ENCODE data around the gene MFF.

Gene MFF

DNA sequence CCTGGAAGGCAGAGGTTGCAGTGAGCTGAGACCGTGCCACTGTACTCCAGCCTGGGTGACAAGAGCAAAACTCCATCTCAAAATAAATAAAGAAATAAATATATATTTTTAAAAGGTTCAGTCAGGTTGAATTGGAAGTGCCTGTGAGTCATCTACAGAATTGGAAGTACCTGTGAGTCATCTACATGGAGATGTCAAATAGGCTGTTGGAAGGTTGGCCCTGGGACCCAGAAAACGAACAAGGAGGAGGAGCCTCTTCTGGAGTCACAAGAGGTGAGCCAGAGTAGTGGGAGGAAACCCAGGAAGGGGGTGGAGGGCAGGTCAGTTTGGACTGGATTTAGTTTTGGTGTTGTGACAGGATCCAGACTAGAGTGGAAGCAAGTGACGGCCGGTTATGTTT is 77.9 kb downstream of the MFF start:
- TF ChIP-seq, protein P1, sequence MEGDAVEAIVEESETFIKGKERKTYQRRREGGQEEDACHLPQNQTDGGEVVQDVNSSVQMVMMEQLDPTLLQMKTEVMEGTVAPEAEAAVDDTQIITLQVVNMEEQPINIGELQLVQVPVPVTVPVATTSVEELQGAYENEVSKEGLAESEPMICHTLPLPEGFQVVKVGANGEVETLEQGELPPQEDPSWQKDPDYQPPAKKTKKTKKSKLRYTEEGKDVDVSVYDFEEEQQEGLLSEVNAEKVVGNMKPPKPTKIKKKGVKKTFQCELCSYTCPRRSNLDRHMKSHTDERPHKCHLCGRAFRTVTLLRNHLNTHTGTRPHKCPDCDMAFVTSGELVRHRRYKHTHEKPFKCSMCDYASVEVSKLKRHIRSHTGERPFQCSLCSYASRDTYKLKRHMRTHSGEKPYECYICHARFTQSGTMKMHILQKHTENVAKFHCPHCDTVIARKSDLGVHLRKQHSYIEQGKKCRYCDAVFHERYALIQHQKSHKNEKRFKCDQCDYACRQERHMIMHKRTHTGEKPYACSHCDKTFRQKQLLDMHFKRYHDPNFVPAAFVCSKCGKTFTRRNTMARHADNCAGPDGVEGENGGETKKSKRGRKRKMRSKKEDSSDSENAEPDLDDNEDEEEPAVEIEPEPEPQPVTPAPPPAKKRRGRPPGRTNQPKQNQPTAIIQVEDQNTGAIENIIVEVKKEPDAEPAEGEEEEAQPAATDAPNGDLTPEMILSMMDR (IDR thresholded peaks at IDR 0.05; ENCODE audit: insufficient read depth, low read length, poor library complexity, severe bottlenecking) = no peak
- no peak for DNase-seq (ENCODE audit: extremely low read depth, insufficient read length)
- H3K27me3 ChIP-seq (replicated peaks; ENCODE audit: control insufficient read depth, insufficient read depth, low read length) = no peaks in the 10 kb centered on the region
- H3K36me3 ChIP-seq (ENCODE audit: control insufficient read depth, insufficient read depth, low read length) = no peaks in the 10 kb centered on the region
- no peak overlapping the region for H3K4me3 ChIP-seq (replicated peaks; ENCODE audit: low read depth, low read length)

DNA sequence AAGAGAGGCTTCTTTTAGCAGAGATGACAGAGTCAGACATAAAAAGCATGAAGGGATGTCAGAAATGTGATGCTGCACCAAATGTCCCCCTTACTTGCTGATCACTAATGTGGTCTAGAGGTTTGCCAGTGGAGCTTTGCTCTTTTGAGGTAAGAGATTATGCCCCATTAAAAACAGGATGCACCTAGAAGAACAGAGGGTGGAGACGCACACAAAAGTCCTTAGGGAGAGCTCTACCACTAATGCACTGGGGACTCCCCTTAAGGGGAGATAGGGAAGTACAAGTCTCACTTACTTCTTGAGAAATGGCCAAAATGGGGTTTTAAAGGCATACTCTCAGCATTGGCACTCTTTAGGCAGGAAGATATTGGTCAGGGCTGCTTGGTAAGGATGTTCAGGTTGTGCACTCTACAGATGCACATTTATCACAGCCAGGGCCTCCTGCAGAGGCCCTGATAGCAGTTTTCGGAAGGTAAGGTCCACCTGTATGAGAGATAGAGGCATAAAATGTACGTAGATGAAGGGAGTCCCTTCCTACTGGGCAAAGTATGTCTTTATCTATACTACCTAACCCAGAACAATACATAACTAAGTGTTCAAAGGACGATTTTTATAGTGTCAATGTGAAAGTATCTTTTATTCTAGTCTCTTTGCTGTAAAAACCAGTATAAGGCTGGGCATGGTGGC is 79.7 kb downstream of the MFF start:
- Histone ChIP-seq H3K27me3 (replicated peaks; ENCODE audit: control insufficient read depth, insufficient read depth, low read length) (no peaks in the 10 kb centered on the region), H3K4me3 (replicated peaks; ENCODE audit: low read depth, low read length) (no peak overlapping the region), H3K36me3 (ENCODE audit: control insufficient read depth, insufficient read depth, low read length) (no peaks in the 10 kb centered on the region)
- DNase-seq (ENCODE audit: extremely low read depth, insufficient read length) = no peak
- TF ChIP-seq, protein P1 (IDR thresholded peaks at IDR 0.05; ENCODE audit: insufficient read depth, low read length, poor library complexity, severe bottlenecking) = no peak

DNA sequence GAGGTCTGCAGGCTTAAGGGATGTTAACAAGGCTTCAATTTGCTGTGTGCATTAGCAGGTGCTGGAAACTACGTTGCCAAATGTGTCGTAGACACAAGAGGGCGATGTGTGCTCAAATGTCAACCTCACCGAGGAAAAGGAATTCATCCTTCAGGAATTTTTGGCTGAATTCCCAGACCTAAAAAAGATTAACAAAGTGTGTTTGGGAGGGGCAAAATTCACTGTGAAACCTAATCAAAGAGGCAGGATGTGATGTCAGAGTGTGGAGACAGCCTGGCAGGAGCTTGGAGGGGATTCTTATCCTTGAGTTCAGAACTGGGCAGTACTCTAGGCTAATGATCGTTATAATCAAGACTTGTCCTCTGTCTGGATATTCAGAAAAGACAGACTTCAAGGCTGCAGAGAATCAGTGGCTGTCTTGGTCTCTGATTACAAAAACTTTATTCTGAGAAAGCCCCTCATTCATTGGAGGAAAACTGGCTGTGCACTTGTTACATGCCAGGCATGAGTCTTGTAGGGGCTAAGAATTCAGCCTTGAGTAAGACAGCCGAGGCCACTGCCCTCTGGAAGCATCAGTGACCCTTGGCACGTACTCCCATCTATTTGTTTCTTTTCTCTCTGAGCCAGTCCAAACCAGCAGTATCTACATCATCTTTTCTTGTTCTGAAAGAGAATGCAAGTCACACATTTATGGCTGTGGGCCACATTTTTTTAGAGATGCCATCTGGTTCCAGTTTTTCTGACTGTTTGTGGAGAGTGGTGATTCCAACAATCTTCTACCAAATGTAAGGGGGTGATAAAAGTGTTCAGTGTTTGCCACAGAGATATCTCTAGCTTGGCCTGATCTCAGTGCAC is 81.4 kb downstream of the MFF start:
- no peak overlapping the region for H3K4me3 ChIP-seq (replicated peaks; ENCODE audit: low read depth, low read length)

More for the DNA sequence above, 81.4 kb downstream of the MFF start:
- TF ChIP-seq, protein P1 (IDR thresholded peaks at IDR 0.05; ENCODE audit: insufficient read depth, low read length, poor library complexity, severe bottlenecking) = peak; percentile 73
- Histone ChIP-seq H3K36me3 (ENCODE audit: control insufficient read depth, insufficient read depth, low read length) (no peaks in the 10 kb centered on the region), H3K27me3 (replicated peaks; ENCODE audit: control insufficient read depth, insufficient read depth, low read length) (no peaks in the 10 kb centered on the region)
- no peak for DNase-seq (ENCODE audit: extremely low read depth, insufficient read length)
